ENCODE results near the gene NUDT9. TPM values are rescaled to one million over a fixed set of nuclear protein-coding genes. Genes with fewer than 3 reads are reported as not detected.
"Not testable (repeated sequence)": the region's sequence is repeated elsewhere in the genome, so short reads cannot be mapped to it uniquely, and the experiment has no call there.

The NUDT9 gene
- total and polyA plus RNA-seq, 7 experiments from 2014 or later = 9.7 to 22.8 (median 16.0) TPM

- no peak overlapping the region for H3K4me3 Mint-ChIP-seq
- H3K9me3 Mint-ChIP-seq = no peaks in the 10 kb centered on the region
- Histone ChIP-seq H3K27ac (ENCODE audit: low read depth, low read length) (no peak overlapping the region), H3K36me3 (ENCODE audit: control insufficient read depth in 2 of 3, insufficient read depth in 3 of 3, low read length in 3 of 3) (no peaks in the 10 kb centered on the region), H3K4me3 (ENCODE audit: low read length) (no peak overlapping the region), H3K27me3 (ENCODE audit: control insufficient read depth in 2 of 2, insufficient read depth in 2 of 2, low read length in 2 of 2) (no peaks in the 10 kb centered on the region), H3K9me3 (ENCODE audit: control insufficient read depth in 2 of 3, low read length in 3 of 3) (no peaks in the 10 kb centered on the region), H3K4me1 (ENCODE audit: control insufficient read depth in 2 of 2, insufficient read depth in 2 of 2, low read length in 2 of 2) (no peaks in the 10 kb centered on the region)
- H3K27ac Mint-ChIP-seq = no peak overlapping the region
- ATAC-seq (peak; percentile 55), DNase-seq (peak in 7 of 9 donors; percentile 27 to 55 (median 40))
- H3K27me3 Mint-ChIP-seq = no peaks in the 10 kb centered on the region
- ChIA-PET POLR2A (no interaction called here), CTCF (interaction anchor here (0.7 to 6.7 kb wide), 6 partner anchors 9 to 194 kb away, joined by 3 to 63 read pairs (median 6); partner anchors contain the start of gene HSD17B11)
- H3K4me1 Mint-ChIP-seq = peaks cover 0 to 3% (median 0%) of the 10 kb centered on the region in 7 donors
- intact Hi-C loops (cut with micrococcal nuclease) = loop anchor here (1.0 to 10.0 kb wide), 11 partner anchors 44 to 544 kb away; partner anchors contain the start of genes HSD17B11 (in 2 of the 2) and NUDT9 (in 2 of the 2)
- H3K36me3 Mint-ChIP-seq = no peaks in the 10 kb centered on the region
These were observed 43.5 kb downstream of the NUDT9 start for GRCh38 chr4:87465739-87466366.

DNA sequence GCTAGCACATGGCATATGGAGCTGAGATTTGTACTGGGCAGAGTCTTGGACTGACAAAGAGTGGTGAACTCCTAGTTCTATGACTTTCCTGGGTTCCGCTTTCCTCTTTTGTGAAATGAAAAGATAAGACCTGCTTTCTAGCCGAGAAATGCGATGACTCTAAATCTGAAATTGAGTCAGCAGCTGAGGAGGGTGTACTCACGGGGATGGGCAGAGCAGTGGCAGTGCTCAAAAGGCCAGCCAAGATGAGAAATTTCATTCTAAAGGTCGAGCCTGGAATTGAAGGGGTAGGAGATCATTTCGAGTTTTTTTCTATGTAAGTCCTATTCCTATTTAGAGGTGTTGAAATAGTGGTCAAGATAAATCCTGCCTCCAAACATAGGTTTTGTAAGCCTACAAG, 47.0 kb downstream of the NUDT9 start:
- H3K27me3 ChIP-seq (ENCODE audit: control insufficient read depth in 2 of 2, insufficient read depth in 2 of 2, low read length in 2 of 2) = no peaks in the 10 kb centered on the region
- ATAC-seq = no peak
- H3K9me3 Mint-ChIP-seq = no peaks in the 10 kb centered on the region
- H3K4me3 Mint-ChIP-seq = no peak overlapping the region
- no peak for DNase-seq
- no peak overlapping the region for H3K4me3 ChIP-seq (ENCODE audit: low read length)
- H3K4me1 Mint-ChIP-seq = peaks cover 0 to 3% (median 0%) of the 10 kb centered on the region in 7 donors
- no peaks in the 10 kb centered on the region for H3K27me3 Mint-ChIP-seq
- intact Hi-C loops (cut with micrococcal nuclease) = loop anchor here (5.0 to 10.0 kb wide), 5 partner anchors 77 to 547 kb away; partner anchors contain the start of gene HSD17B11 (in 2 of the 2)
- ChIA-PET POLR2A (no interaction called here), CTCF (interaction anchor here (0.9 to 6.7 kb wide), 2 partner anchors 86 to 92 kb away, joined by 3 to 63 read pairs; no protein-coding TSS in a partner anchor)
- H3K4me1 ChIP-seq (ENCODE audit: control insufficient read depth in 2 of 2, insufficient read depth in 2 of 2, low read length in 2 of 2) = no peaks in the 10 kb centered on the region
- H3K27ac Mint-ChIP-seq = no peak overlapping the region
- H3K36me3 Mint-ChIP-seq = no peaks in the 10 kb centered on the region
- no peak overlapping the region for H3K27ac ChIP-seq (ENCODE audit: low read depth, low read length)
- no peaks in the 10 kb centered on the region for H3K9me3 ChIP-seq (ENCODE audit: control insufficient read depth in 2 of 3, low read length in 3 of 3)
- H3K36me3 ChIP-seq (ENCODE audit: control insufficient read depth in 2 of 3, insufficient read depth in 3 of 3, low read length in 3 of 3) = no peaks in the 10 kb centered on the region

DNA sequence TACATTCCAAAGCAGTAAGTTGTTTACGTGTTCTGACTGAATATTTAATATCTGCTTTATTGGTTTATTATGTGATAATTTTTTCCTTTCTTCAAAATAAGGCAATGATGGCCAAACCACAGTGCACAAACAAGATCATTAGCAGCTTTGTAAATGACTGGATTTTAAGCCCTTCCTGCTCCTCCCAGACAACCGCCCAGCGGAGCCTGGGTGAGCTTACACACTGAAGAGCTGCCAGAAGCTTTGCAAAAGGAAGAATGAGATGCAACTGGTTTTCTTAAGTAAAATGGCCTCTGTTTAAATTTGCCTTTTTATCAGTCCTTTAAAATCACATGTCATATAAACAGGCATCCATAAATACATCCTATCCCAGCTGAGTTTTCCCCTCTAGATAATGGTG, 54.6 kb downstream of the NUDT9 start:
- H3K4me3 ChIP-seq (ENCODE audit: low read length) = no peak overlapping the region
- no peak overlapping the region for H3K27ac ChIP-seq (ENCODE audit: low read depth, low read length)
- ChIA-PET POLR2A (no interaction called here), CTCF (no interaction called here)
- Mint-ChIP-seq H3K27me3 (no peaks in the 10 kb centered on the region), H3K4me3 (no peak overlapping the region), H3K9me3 (no peaks in the 10 kb centered on the region), H3K27ac (no peak overlapping the region), H3K4me1 (no peaks in the 10 kb centered on the region), H3K36me3 (peaks cover 0 to 3% (median 0%) of the 10 kb centered on the region in 5 donors)
- ATAC-seq = no peak
- H3K4me1 ChIP-seq (ENCODE audit: control insufficient read depth in 2 of 2, insufficient read depth in 2 of 2, low read length in 2 of 2) = no peaks in the 10 kb centered on the region
- intact Hi-C loops (cut with micrococcal nuclease) = no loop called here
- H3K27me3 ChIP-seq (ENCODE audit: control insufficient read depth in 2 of 2, insufficient read depth in 2 of 2, low read length in 2 of 2) = no peaks in the 10 kb centered on the region
- no peak for DNase-seq
- no peaks in the 10 kb centered on the region for H3K9me3 ChIP-seq (ENCODE audit: control insufficient read depth in 2 of 3, low read length in 3 of 3)
- no peaks in the 10 kb centered on the region for H3K36me3 ChIP-seq (ENCODE audit: control insufficient read depth in 2 of 3, insufficient read depth in 3 of 3, low read length in 3 of 3)

DNA sequence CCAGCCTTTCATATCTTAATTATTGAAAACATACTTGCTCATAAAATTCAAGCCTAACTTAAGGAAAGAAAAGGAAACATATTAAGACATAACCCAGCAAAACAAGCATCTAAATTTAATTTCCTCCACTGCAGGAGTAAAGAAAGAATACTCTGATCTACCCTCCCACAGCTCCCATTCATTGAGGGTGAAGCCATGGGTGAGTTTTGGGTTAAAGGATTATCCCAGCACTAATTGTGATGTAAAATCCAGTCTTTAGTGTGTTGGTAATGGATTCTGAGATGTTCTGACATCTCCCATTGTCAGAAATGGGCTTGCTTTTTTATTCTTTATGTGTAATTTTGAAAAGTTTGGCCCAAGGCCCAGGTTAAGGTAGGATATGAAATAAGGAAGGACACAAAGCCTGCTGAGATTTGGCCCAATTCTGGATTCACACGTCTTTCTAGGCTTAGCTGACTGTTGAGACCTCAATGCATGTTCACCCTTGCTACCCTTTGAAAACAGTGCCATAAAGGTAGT, 56.4 kb downstream of the NUDT9 start:
- Histone ChIP-seq H3K4me3 (ENCODE audit: low read length) (no peak overlapping the region), H3K9me3 (ENCODE audit: control insufficient read depth in 2 of 3, low read length in 3 of 3) (no peaks in the 10 kb centered on the region), H3K27me3 (ENCODE audit: control insufficient read depth in 2 of 2, insufficient read depth in 2 of 2, low read length in 2 of 2) (no peaks in the 10 kb centered on the region), H3K36me3 (ENCODE audit: control insufficient read depth in 2 of 3, insufficient read depth in 3 of 3, low read length in 3 of 3) (no peaks in the 10 kb centered on the region), H3K4me1 (ENCODE audit: control insufficient read depth in 2 of 2, insufficient read depth in 2 of 2, low read length in 2 of 2) (no peaks in the 10 kb centered on the region), H3K27ac (ENCODE audit: low read depth, low read length) (no peak overlapping the region)
- DNase-seq (no peak), ATAC-seq (no peak)
- ChIA-PET CTCF (interaction anchor here (1.5 kb wide), 1 partner anchor 11 kb away, joined by 3 read pairs; no protein-coding TSS in a partner anchor), POLR2A (no interaction called here)
- no peaks in the 10 kb centered on the region for H3K4me1 Mint-ChIP-seq
- no peaks in the 10 kb centered on the region for H3K27me3 Mint-ChIP-seq
- H3K9me3 Mint-ChIP-seq = peaks cover 0 to 5% (median 0%) of the 10 kb centered on the region in 11 donors
- H3K36me3 Mint-ChIP-seq = peaks cover 0 to 3% (median 0%) of the 10 kb centered on the region in 5 donors
- no peak overlapping the region for H3K4me3 Mint-ChIP-seq
- no peak overlapping the region for H3K27ac Mint-ChIP-seq
- intact Hi-C loops (cut with micrococcal nuclease) = no loop called here

DNA sequence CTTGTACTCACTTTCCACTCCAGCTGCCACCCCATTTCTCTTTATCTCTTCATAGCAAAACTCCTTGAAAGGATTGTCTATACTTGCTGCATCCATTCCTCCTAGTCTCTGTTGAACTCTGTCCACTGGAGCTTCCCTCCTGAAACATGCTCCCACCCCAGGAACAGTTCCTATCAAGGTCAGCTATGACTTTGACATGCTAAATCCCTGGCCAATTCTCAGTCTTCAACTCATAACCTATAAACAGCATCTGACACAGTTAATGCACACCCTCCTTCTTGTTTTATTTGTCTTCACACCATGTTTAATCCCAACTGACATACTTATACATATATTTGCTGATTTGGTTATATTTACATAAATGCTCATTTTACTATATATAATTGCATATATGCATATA, 59.0 kb downstream of the NUDT9 start:
- ChIA-PET POLR2A (no interaction called here), CTCF (no interaction called here)
- no peak overlapping the region for H3K27ac ChIP-seq (ENCODE audit: low read depth, low read length)
- H3K36me3 Mint-ChIP-seq = peaks cover 0 to 9% (median 1%) of the 10 kb centered on the region in 5 donors
- no peaks in the 10 kb centered on the region for H3K27me3 ChIP-seq (ENCODE audit: control insufficient read depth in 2 of 2, insufficient read depth in 2 of 2, low read length in 2 of 2)
- intact Hi-C loops (cut with micrococcal nuclease) = no loop called here
- DNase-seq (no peak), ATAC-seq (no peak)
- H3K27ac Mint-ChIP-seq = no peak overlapping the region
- no peaks in the 10 kb centered on the region for H3K4me1 Mint-ChIP-seq
- no peaks in the 10 kb centered on the region for H3K4me1 ChIP-seq (ENCODE audit: control insufficient read depth in 2 of 2, insufficient read depth in 2 of 2, low read length in 2 of 2)
- no peak overlapping the region for H3K4me3 Mint-ChIP-seq
- H3K9me3 ChIP-seq (ENCODE audit: control insufficient read depth in 2 of 3, low read length in 3 of 3) = no peaks in the 10 kb centered on the region
- peaks cover 0 to 5% (median 0%) of the 10 kb centered on the region in 5 donors for H3K27me3 Mint-ChIP-seq
- no peaks in the 10 kb centered on the region for H3K36me3 ChIP-seq (ENCODE audit: control insufficient read depth in 2 of 3, insufficient read depth in 3 of 3, low read length in 3 of 3)
- H3K9me3 Mint-ChIP-seq = peaks cover 0 to 6% (median 3%) of the 10 kb centered on the region in 11 donors
- no peak overlapping the region for H3K4me3 ChIP-seq (ENCODE audit: low read length)

GRCh38 chr4:87483247-87483646, 60.9 kb downstream of the NUDT9 start:
- H3K4me1 ChIP-seq (ENCODE audit: control insufficient read depth in 2 of 2, insufficient read depth in 2 of 2, low read length in 2 of 2); DNase-seq; H3K4me1 Mint-ChIP-seq; H3K4me3 Mint-ChIP-seq; ATAC-seq; H3K9me3 ChIP-seq (ENCODE audit: control insufficient read depth in 2 of 3, low read length in 3 of 3); CTCF ChIA-PET; H3K4me3 ChIP-seq (ENCODE audit: low read length); POLR2A ChIA-PET; H3K36me3 ChIP-seq (ENCODE audit: control insufficient read depth in 2 of 3, insufficient read depth in 3 of 3, low read length in 3 of 3); H3K27ac Mint-ChIP-seq; H3K27ac ChIP-seq (ENCODE audit: low read depth, low read length); H3K27me3 ChIP-seq (ENCODE audit: control insufficient read depth in 2 of 2, insufficient read depth in 2 of 2, low read length in 2 of 2); intact Hi-C loops (cut with micrococcal nuclease): not testable (repeated sequence)
- Mint-ChIP-seq H3K9me3 (peaks cover 0 to 18% (median 5%) of the 10 kb centered on the region in 11 donors), H3K27me3 (peaks cover 0 to 16% (median 0%) of the 10 kb centered on the region in 5 donors), H3K36me3 (peaks cover 1 to 15% (median 7%) of the 10 kb centered on the region in 5 donors)

GRCh38 chr4:87488666-87489065, 66.3 kb downstream of the NUDT9 start:
- H3K27ac ChIP-seq (ENCODE audit: low read depth, low read length); H3K4me3 Mint-ChIP-seq; CTCF ChIA-PET; H3K27me3 ChIP-seq (ENCODE audit: control insufficient read depth in 2 of 2, insufficient read depth in 2 of 2, low read length in 2 of 2); DNase-seq; H3K27ac Mint-ChIP-seq; H3K4me1 Mint-ChIP-seq; intact Hi-C loops (cut with micrococcal nuclease); H3K9me3 ChIP-seq (ENCODE audit: control insufficient read depth in 2 of 3, low read length in 3 of 3); POLR2A ChIA-PET; H3K4me1 ChIP-seq (ENCODE audit: control insufficient read depth in 2 of 2, insufficient read depth in 2 of 2, low read length in 2 of 2); ATAC-seq; H3K36me3 ChIP-seq (ENCODE audit: control insufficient read depth in 2 of 3, insufficient read depth in 3 of 3, low read length in 3 of 3); H3K4me3 ChIP-seq (ENCODE audit: low read length): not testable (repeated sequence)
- Mint-ChIP-seq H3K27me3 (peaks cover 0 to 17% (median 0%) of the 10 kb centered on the region in 5 donors), H3K36me3 (peaks cover 1 to 17% (median 14%) of the 10 kb centered on the region in 5 donors), H3K9me3 (peaks cover 0 to 21% (median 4%) of the 10 kb centered on the region in 11 donors)

Measured in naive thymus-derived CD4-positive, alpha-beta T cell (primary cell).